ENCODE measurements around the gene SGCA. TPM values are rescaled to one million over a fixed set of nuclear protein-coding genes. Genes with fewer than 3 reads are reported as not detected.
A peak's percentile ranks its signal among the peaks of the same experiment; 100 is the strongest.

Gene SGCA
- total RNA-seq, 1 donor from 2014 or later = 78.5 TPM

GRCh38 chr17:50203604-50204345 lies 38.0 kb downstream of the SGCA start:
- intact Hi-C loops (cut with DNase I) = loop anchor here (5.0 kb wide), 1 partner anchor 34 kb away; no protein-coding TSS in a partner anchor
- peaks cover 3 to 26% of the 10 kb centered on the region in 2 donors for H3K4me1 ChIP-seq
- H3K9me3 ChIP-seq = no peaks in the 10 kb centered on the region
- no peak for DNase-seq (ENCODE audit: low spot score in 2 of 2)
- H3K27me3 ChIP-seq = no peaks in the 10 kb centered on the region
- peaks cover 7 to 9% of the 10 kb centered on the region in 2 donors for H3K36me3 ChIP-seq
- no peak overlapping the region for H3K4me3 ChIP-seq
- no peak for TF ChIP-seq CTCF (IDR thresholded peaks at IDR 0.05)
- peak overlapping the region; percentile 52 to 97 for H3K27ac ChIP-seq

GRCh38 chr17:50204431-50204830 lies 38.6 kb downstream of the SGCA start:
- peak overlapping the region in 1 of 2 donors; percentile 54 for H3K27ac ChIP-seq
- no peak for DNase-seq (ENCODE audit: low spot score in 2 of 2)
- H3K36me3 ChIP-seq = peaks cover under 1 to 2% of the 10 kb centered on the region in 2 donors
- intact Hi-C loops (cut with DNase I) = loop anchor here (5.0 kb wide), 1 partner anchor 33 kb away; no protein-coding TSS in a partner anchor
- no peaks in the 10 kb centered on the region for H3K9me3 ChIP-seq
- peaks cover 2 to 22% of the 10 kb centered on the region in 2 donors for H3K4me1 ChIP-seq
- H3K4me3 ChIP-seq = no peak overlapping the region
- H3K27me3 ChIP-seq = no peaks in the 10 kb centered on the region
- TF ChIP-seq CTCF (IDR thresholded peaks at IDR 0.05) = no peak

- Histone ChIP-seq H3K27me3 (no peaks in the 10 kb centered on the region), H3K36me3 (no peaks in the 10 kb centered on the region), H3K27ac (peak overlapping the region; percentile 54 to 69), H3K4me3 (no peak overlapping the region), H3K9me3 (no peaks in the 10 kb centered on the region), H3K4me1 (peaks cover 7 to 28% of the 10 kb centered on the region in 2 donors)
- TF ChIP-seq CTCF (IDR thresholded peaks at IDR 0.05) = no peak
- no peak for DNase-seq (ENCODE audit: low spot score in 2 of 2)
- intact Hi-C loops (cut with DNase I) = no loop called here
Observed at GRCh38 chr17:50205111-50205962, 39.5 kb downstream of the SGCA start.

GRCh38 chr17:50205963-50206505 lies 40.2 kb downstream of the SGCA start:
- intact Hi-C loops (cut with DNase I) = no loop called here
- no peak for TF ChIP-seq CTCF (IDR thresholded peaks at IDR 0.05)
- Histone ChIP-seq H3K27ac (peak overlapping the region; percentile 54 to 69), H3K9me3 (no peaks in the 10 kb centered on the region), H3K27me3 (no peaks in the 10 kb centered on the region), H3K4me1 (peaks cover 14 to 35% of the 10 kb centered on the region in 2 donors), H3K4me3 (no peak overlapping the region), H3K36me3 (no peaks in the 10 kb centered on the region)
- no peak for DNase-seq (ENCODE audit: low spot score in 2 of 2)

- no peak for TF ChIP-seq CTCF (IDR thresholded peaks at IDR 0.05)
- Histone ChIP-seq H3K36me3 (no peaks in the 10 kb centered on the region), H3K4me1 (peaks cover 16 to 40% of the 10 kb centered on the region in 2 donors), H3K4me3 (peak overlapping the region in 1 of 2 donors; percentile 35), H3K27ac (peak overlapping the region; percentile 62 to 96), H3K9me3 (no peaks in the 10 kb centered on the region), H3K27me3 (no peaks in the 10 kb centered on the region)
- peak in 1 of 2 donors; percentile 84 for DNase-seq (ENCODE audit: low spot score in 2 of 2)
- intact Hi-C loops (cut with DNase I) = no loop called here
Observed at GRCh38 chr17:50206604-50207293, 40.9 kb downstream of the SGCA start.
